GM13976 (cell line): ENCODE results near the gene ASPSCR1.

Source experiments
- DNase-seq: peaks from one replicate; pipeline ENCODE4 v3.0.0; 2012; ENCODE audit warnings: low spot score
- CTCF ChIP-seq: IDR thresholded peaks from 2 replicates; pipeline ENCODE4 v1.5.1; 2012; ENCODE audit warnings: borderline replicate concordance, mild to moderate bottlenecking; ENCODE audit not compliant: insufficient read depth; ENCODE audit errors: extremely low read depth, missing control alignments, control extremely low read depth
- in situ Hi-C: fragments of 300-500 bp; cut with MboI; formaldehyde crosslinking; loops from one replicate; pipeline ENCODE4 v1.12.0; 2022; ENCODE audit warnings: low sequenced_read_pairs, mixed read lengths, inconsistent platforms; ENCODE audit not compliant: unreplicated experiment

The ASPSCR1 gene

GRCh38 chr17:82029391-82029790 lies 52.0 kb downstream of the ASPSCR1 start:
- in situ Hi-C loops, result loop anchor here (10.0 kb wide), 1 partner anchor 125 kb away; no protein-coding TSS in a partner anchor
- DNase-seq, result no peak
- no peak for TF ChIP-seq CTCF

GRCh38 chr17:82029990-82030469 lies 52.6 kb downstream of the ASPSCR1 start:
- no peak for DNase-seq
- in situ Hi-C loops, result loop anchor here (10.0 kb wide), 1 partner anchor 125 kb away; no protein-coding TSS in a partner anchor
- TF ChIP-seq CTCF, result no peak

GRCh38 chr17:82030470-82031302 lies 53.3 kb downstream of the ASPSCR1 start:
- peak; percentile 99 for TF ChIP-seq CTCF
- DNase-seq, result peak; percentile 88

GRCh38 chr17:82031303-82031884 lies 54.0 kb downstream of the ASPSCR1 start, which contains the start of gene RAC3:
RAC3 (plus strand) TSS chr17:82031678; CDS start chr17:82031762, 84 bp downstream.
- in situ Hi-C loops, result no loop called here
- peak; percentile 78 for DNase-seq
- TF ChIP-seq CTCF, result no peak

More at GRCh38 chr17:82030470-82031302, 53.3 kb downstream of the ASPSCR1 start:
- in situ Hi-C loops, result no loop called here

GRCh38 chr17:82031885-82032627 lies 54.6 kb downstream of the ASPSCR1 start:
- in situ Hi-C loops, result no loop called here
- peak; percentile 78 for DNase-seq

More at GRCh38 chr17:82031885-82032627, 54.6 kb downstream of the ASPSCR1 start:
- TF ChIP-seq CTCF, result no peak
